OCI-LY7 (cell line): Measurements from ENCODE around the gene P2RX1.

ENCODE experiments used
- EZH2phosphoT487 ChIP-seq: fragments of 200-600 bp; sonication (generic); IDR thresholded peaks from 2 replicates; pipeline ENCODE4 v1.6.1; 2018; ENCODE audit warnings: low read depth, borderline replicate concordance, mild to moderate bottlenecking, mixed run types, antibody characterized with exemption, low read length, moderate library complexity, mixed read lengths
- TF ChIP-seq, protein P1 (sequence below): fragments of 200-600 bp; sonication (generic); conservative IDR thresholded peaks from 2 replicates; pipeline ENCODE4 v1.5.1; 2014; ENCODE audit warnings: mild to moderate bottlenecking, antibody characterized with exemption, low read length, moderate library complexity, mixed read lengths

DNA sequence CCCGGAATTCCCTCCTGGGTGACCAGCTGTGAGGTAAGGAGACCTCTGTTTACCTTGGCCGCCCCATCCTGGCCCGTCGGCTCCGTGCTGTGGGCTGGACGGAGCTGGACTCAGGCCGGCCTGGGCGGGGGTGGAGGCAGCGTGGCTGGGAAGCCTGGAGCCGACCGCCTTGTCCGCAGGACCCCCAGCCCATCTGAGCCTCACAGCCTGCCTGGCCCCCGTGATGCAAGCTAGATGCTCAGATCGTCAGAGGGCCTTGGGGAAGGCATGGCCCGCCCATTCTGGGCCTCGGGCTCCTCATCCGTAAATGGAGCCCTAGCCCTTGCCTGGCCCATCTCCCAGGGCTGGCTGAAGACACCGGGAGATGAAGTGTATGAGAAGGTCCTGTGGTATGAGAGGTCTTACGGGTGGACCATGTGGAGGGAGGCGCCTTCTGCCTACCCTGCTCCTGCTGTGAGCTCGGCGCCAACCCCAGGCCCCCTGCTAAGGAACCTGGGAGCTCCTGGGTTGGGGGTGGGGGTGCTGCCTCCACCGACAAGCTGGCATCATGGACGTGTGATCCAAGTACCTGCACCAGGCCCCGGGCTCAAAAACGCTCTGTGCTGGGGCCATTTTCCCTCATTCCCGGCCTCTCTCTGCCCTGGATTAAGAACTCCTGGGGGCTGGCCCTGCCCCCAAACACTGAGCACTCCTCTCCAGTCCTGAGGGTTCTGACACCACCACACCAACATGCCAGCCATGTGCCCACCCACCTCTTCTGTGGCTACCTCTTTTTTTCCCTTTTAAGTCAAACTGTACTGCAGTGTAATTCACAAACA, 5.4 kb upstream of the P2RX1 start:
- TF ChIP-seq, protein P1, sequence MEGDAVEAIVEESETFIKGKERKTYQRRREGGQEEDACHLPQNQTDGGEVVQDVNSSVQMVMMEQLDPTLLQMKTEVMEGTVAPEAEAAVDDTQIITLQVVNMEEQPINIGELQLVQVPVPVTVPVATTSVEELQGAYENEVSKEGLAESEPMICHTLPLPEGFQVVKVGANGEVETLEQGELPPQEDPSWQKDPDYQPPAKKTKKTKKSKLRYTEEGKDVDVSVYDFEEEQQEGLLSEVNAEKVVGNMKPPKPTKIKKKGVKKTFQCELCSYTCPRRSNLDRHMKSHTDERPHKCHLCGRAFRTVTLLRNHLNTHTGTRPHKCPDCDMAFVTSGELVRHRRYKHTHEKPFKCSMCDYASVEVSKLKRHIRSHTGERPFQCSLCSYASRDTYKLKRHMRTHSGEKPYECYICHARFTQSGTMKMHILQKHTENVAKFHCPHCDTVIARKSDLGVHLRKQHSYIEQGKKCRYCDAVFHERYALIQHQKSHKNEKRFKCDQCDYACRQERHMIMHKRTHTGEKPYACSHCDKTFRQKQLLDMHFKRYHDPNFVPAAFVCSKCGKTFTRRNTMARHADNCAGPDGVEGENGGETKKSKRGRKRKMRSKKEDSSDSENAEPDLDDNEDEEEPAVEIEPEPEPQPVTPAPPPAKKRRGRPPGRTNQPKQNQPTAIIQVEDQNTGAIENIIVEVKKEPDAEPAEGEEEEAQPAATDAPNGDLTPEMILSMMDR: no peak
- TF ChIP-seq EZH2phosphoT487: no peak
